DMS114 treated with DMSO at 0.1 percent for 48 hours (cell line): Measurements from ENCODE around the gene AGPAT4.
"Not testable (repeated sequence)": the region's sequence is repeated elsewhere in the genome, so short reads cannot be mapped to it uniquely, and the experiment has no call there.

Experiments
- DNase-seq: peaks from one replicate; lab custom pipeline; 2025; ENCODE audit not compliant: unreplicated experiment; lab: John Stamatoyannopoulos, UW

Gene AGPAT4

GRCh38 chr6:161273752-161274487, at the start of gene AGPAT4:
AGPAT4 (minus strand) TSS chr6:161274061; CDS start chr6:161232213, 41,848 bp downstream.
- peak; percentile 87 for DNase-seq

- DNase-seq, result no peak
Observed at GRCh38 chr6:161319231-161319630, 45.4 kb upstream of the AGPAT4 start.

GRCh38 chr6:161318456-161318855, 44.6 kb upstream of the AGPAT4 start:
- DNase-seq, result no peak

- DNase-seq, result no peak
Observed at GRCh38 chr6:161316531-161316930, 42.7 kb upstream of the AGPAT4 start.

- DNase-seq, result not testable (repeated sequence)
Observed at GRCh38 chr6:161315246-161315917, 41.5 kb upstream of the AGPAT4 start.

- DNase-seq, result not testable (repeated sequence)
Observed at GRCh38 chr6:161314541-161315245, 40.8 kb upstream of the AGPAT4 start.

GRCh38 chr6:161313940-161314509, 40.2 kb upstream of the AGPAT4 start:
- DNase-seq, result no peak

- not testable (repeated sequence) for DNase-seq
Observed at GRCh38 chr6:161313475-161313874, 39.6 kb upstream of the AGPAT4 start.

- not testable (repeated sequence) for DNase-seq
Observed at GRCh38 chr6:161309774-161310173, 35.9 kb upstream of the AGPAT4 start.

GRCh38 chr6:161308075-161308655, 34.3 kb upstream of the AGPAT4 start:
- DNase-seq, result no peak

- DNase-seq, result no peak
Observed at GRCh38 chr6:161305860-161306259, 32.0 kb upstream of the AGPAT4 start.

- DNase-seq, result no peak
Observed at GRCh38 chr6:161303628-161304340, 29.9 kb upstream of the AGPAT4 start.

GRCh38 chr6:161302949-161303348, 29.1 kb upstream of the AGPAT4 start:
- no peak for DNase-seq

- DNase-seq, result no peak
Observed at GRCh38 chr6:161301338-161301737, 27.5 kb upstream of the AGPAT4 start.

GRCh38 chr6:161300823-161301222, 27.0 kb upstream of the AGPAT4 start:
- no peak for DNase-seq

GRCh38 chr6:161299726-161300125, 25.9 kb upstream of the AGPAT4 start:
- no peak for DNase-seq

GRCh38 chr6:161295784-161296183, 21.9 kb upstream of the AGPAT4 start:
- no peak for DNase-seq

GRCh38 chr6:161292650-161293281, 18.9 kb upstream of the AGPAT4 start:
- no peak for DNase-seq

- DNase-seq, result no peak
Observed at GRCh38 chr6:161292145-161292544, 18.3 kb upstream of the AGPAT4 start.

- DNase-seq, result no peak
Observed at GRCh38 chr6:161290751-161291150, 16.9 kb upstream of the AGPAT4 start.
